GM18951 (cell line): Measurements from ENCODE around the gene NUDT13.

Source experiments
- POLR2A ChIP-seq: IDR thresholded peaks from 4 replicates; pipeline ENCODE4 v1.6.1; 2011; ENCODE audit warnings: mild to moderate bottlenecking; ENCODE audit not compliant: insufficient read length, insufficient read depth; ENCODE audit errors: extremely low read depth
- in situ Hi-C: fragments of 300-500 bp; cut with MboI; formaldehyde crosslinking; loops from one replicate; pipeline ENCODE4 v1.12.0; 2022; ENCODE audit warnings: low sequenced_read_pairs, mixed read lengths, inconsistent platforms; ENCODE audit not compliant: unreplicated experiment

NUDT13 gene

DNA sequence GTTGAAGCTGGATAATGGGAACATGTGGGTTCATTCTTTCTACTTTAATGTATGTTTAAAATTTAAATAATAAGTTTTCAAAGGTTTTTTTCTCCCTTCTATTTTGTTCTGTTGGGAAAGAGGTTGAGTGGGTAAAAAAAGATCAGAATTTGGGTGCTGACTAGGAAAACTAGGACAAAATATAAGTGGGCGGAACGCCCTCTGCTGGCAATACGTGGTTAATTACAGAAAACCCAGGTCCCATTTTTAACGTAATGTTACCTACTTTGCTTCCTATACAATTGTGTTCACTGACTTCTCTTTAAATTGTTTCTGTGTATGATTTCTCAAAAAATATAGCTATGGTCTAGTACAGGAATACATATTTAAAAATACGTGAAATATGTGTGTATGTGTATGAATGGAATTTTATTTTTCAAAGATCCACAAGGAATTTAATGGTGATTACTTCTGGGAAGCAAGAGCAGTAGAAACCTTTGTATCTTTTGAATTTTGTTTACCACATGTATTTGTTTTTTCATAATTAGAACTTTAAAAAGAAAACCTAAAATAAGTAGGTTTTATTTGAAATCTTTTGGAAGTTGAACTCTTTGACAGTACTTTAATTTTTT lies 48.9 kb downstream of the NUDT13 start:
- in situ Hi-C loops: loop anchor here (25.0 kb wide), 1 partner anchor 772 kb away; no protein-coding TSS in a partner anchor
- TF ChIP-seq POLR2A: no peak

DNA sequence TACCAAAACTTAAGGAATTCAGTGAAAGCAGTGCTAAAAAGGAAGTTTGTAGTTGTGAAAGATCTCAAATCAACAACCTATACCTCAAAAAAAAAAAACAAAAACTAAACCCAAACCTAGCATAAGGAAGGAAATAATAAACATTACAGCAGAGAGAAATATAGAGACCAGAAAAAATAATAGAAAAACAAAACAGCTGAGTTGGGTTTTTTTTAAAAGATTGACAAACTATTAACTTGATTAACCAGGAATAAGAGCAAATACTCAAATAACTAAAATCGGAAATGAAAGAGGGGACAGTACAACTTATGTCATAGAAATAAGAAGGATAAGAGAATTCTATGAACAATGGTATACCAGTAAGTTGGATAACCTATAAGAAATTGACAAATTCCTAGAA lies 50.8 kb downstream of the NUDT13 start:
- TF ChIP-seq POLR2A: no peak
- in situ Hi-C loops: loop anchor here (25.0 kb wide), 1 partner anchor 774 kb away; no protein-coding TSS in a partner anchor

GRCh38 chr10:73161662-73162061 lies 51.4 kb downstream of the NUDT13 start:
- no peak for TF ChIP-seq POLR2A
- in situ Hi-C loops: loop anchor here (25.0 kb wide), 1 partner anchor 774 kb away; no protein-coding TSS in a partner anchor

DNA sequence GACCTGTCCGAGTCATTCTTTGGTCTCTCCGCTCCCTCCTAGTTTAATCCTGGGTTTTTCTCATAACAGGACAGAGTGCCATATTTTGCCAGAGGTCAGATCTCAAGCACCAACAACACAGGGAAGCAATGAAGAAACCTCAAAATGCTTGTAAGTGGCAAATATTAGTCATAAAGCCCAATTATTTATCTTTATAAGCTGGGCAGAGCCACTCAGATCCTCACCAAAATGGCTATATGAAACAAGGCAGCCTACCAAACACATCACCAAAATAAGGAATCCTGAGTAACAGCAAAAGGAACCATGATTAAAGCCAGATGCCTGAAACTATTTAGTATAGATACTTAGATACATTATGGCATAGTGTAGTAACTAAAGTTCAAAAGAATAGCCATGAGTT lies 52.8 kb downstream of the NUDT13 start:
- no peak for TF ChIP-seq POLR2A
- in situ Hi-C loops: loop anchor here (25.0 kb wide), 1 partner anchor 776 kb away; no protein-coding TSS in a partner anchor

GRCh38 chr10:73166972-73167371 lies 56.7 kb downstream of the NUDT13 start:
- in situ Hi-C loops: loop anchor here (25.0 kb wide), 1 partner anchor 780 kb away; no protein-coding TSS in a partner anchor
- no peak for TF ChIP-seq POLR2A

DNA sequence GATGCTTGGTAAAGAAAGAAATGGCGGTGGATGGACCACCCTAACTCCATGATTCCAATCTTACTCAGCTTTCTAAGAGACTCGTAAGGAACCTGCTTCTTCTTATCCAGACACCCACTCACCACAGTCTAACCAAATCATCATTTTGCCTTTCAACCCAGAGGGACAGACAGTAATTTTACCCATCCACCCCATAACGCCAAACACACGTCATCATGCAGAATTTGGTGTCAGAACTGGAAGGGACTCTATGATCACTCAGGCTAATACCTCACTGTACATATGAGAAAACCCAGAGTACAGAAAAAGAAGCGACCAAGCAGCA lies 57.2 kb downstream of the NUDT13 start:
- in situ Hi-C loops: loop anchor here (25.0 kb wide), 1 partner anchor 780 kb away; no protein-coding TSS in a partner anchor
- no peak for TF ChIP-seq POLR2A

DNA sequence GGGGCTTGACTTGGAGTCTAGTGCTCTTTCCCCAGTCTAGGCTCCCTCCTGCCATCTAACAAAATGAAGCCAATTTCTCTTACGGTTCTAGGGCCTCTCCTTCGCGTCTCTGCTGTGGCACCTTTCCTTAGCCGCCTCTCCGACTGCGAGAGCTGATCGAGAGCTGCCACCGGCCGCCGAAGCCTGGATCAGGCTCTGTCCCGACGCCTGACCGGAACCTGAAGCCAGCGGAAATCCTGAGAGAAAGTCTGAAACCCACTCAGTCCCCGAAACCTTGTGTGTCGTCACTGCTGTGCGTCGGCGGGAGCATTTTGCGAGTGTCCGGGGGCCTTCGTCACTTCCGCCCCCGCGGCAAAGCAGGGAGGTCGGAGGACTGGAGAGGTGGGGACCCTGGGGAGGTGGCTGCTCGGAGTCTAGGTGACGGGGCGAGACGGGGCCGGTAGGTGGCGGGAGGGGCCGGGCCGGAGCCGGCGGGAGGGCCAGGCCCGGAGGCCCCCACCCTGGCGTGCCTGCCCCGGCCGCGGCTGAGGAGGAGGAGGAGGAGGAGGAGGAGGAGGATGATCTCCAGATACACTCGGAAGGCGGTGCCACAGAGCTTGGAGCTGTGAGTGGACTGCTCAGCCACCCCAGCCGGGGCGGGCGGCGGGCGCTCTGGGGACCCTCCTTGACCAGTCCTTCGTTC lies 57.7 kb downstream of the NUDT13 start, which contains the start of the genes ECD and FAM149B1:
Gene ECD (minus strand): TSS at position 226 of the 682 bp plus-strand sequence. CDS start 4,071 bp downstream, outside the sequence.
Gene FAM149B1 (plus strand): TSS at position 337 of the 682 bp plus-strand sequence. CDS start 221 bp downstream, at position 558.
- in situ Hi-C loops: loop anchor here (25.0 kb wide), 1 partner anchor 781 kb away; no protein-coding TSS in a partner anchor
- peak; percentile 96 for TF ChIP-seq POLR2A

DNA sequence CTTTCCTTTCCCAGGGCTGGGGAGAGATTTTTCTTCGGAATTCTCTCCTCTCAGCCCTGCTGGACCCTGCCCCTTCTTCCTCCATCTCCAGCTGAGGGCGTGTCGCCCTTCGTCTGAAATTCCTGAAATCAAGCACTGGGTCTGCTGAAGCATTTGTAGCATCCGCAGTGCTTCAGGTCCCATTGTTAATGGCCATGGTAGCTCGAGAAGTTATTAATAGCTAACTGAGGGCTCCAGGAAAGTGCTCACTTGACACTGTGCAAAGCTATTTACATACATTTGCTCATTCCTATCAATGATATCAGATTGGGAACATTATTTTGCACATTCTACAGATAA lies 58.2 kb downstream of the NUDT13 start:
- TF ChIP-seq POLR2A: no peak
- in situ Hi-C loops: loop anchor here (25.0 kb wide), 1 partner anchor 781 kb away; no protein-coding TSS in a partner anchor

GRCh38 chr10:73169320-73169719 lies 59.1 kb downstream of the NUDT13 start:
- in situ Hi-C loops: loop anchor here (25.0 kb wide), 1 partner anchor 782 kb away; no protein-coding TSS in a partner anchor
- TF ChIP-seq POLR2A: no peak

DNA sequence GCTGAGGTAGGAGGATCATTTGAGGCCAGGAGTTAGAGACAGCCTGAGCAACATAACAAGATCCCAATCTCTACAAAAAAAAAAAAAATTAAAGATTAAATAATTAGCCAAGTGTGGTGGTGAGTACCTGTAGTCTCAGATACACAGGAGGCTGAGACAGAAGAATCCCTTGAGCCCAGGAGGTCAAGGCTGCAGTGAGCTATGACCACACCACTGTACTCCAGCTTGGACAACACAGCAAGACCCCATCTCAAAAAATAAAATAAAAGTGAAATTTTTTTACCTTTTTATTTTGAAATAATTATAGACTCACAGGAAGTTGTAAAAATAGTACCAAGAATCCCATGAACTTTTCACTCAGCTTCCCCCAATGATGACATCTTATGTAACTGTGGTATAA lies 62.6 kb downstream of the NUDT13 start:
- TF ChIP-seq POLR2A: no peak
- in situ Hi-C loops: loop anchor here (25.0 kb wide), 1 partner anchor 786 kb away; no protein-coding TSS in a partner anchor

DNA sequence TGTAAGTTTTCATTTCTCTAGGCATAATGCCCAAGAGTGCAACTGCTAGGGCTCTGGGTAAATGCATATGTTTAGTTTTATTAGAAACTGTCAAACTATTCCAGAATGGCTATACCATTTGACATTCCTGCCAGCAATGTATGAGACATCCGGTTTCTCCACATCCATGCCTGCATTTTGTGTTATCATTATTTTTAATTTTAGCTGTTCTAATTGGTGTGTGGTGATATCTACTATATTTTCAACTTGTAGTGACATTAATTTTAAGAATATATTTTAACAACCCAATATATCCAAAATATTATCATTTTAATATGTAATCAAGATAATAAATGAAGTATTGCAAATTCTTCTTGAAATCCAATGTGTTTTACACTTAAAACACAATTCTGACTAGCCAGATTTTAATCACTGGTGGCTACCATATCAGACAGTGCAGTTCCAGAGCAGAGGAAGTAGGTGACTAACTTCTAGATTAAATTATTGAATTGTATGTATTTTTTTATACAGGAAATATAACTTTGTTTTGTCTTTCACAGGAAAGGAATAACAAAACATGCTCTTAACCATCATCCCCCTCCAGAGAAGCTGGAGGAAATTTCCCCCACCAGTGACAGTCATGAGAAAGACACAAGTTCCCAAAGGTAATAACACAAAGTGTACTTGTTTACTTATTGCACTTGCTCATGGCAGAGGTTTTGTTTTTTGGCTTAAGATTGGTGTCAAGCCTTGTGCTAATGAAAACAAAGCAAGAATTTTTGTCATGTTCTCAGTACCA lies 64.1 kb downstream of the NUDT13 start:
- no peak for TF ChIP-seq POLR2A
- in situ Hi-C loops: loop anchor here (25.0 kb wide), 1 partner anchor 787 kb away; no protein-coding TSS in a partner anchor
